Fibroblast of villous mesenchyme (primary cell): ENCODE measurements around the gene TMEM86B. TPM values are rescaled to one million over a fixed set of nuclear protein-coding genes. Genes with fewer than 3 reads are reported as not detected.

Experiments used
- DNase-seq: peaks from one replicate; pipeline ENCODE4 v3.0.0-alpha.2; 2010; ENCODE audit warnings: low read depth
- H3K4me3 ChIP-seq: 2 replicates; pipeline ENCODE4 v1.5.1; 2011; ENCODE audit warnings: low read depth, mild to moderate bottlenecking, low read length
- CTCF ChIP-seq: IDR thresholded peaks from 2 replicates; pipeline ENCODE4 v1.5.1; 2012; ENCODE audit warnings: low read depth, mild to moderate bottlenecking, low read length; ENCODE audit not compliant: insufficient read depth
- total RNA-seq: library from RNA; depleted of rRNA; stranded (reverse); fragments of >200 nt; gene quantifications from 2 replicates; pipeline ENCODE4 v1.2.3, GENCODE V29; 2012

The TMEM86B gene
- total RNA-seq, 1 donor, result 1.7 TPM

GRCh38 chr19:55216461-55217198 lies 11.9 kb downstream of the TMEM86B start:
- no peak for TF ChIP-seq CTCF
- peak overlapping the region; percentile 66 for H3K4me3 ChIP-seq
- peak; percentile 99 for DNase-seq

GRCh38 chr19:55213547-55213946 lies 15.0 kb downstream of the TMEM86B start:
- H3K4me3 ChIP-seq, result no peak overlapping the region
- TF ChIP-seq CTCF, result no peak
- DNase-seq, result no peak

GRCh38 chr19:55212447-55212846 lies 16.1 kb downstream of the TMEM86B start:
- no peak for DNase-seq
- TF ChIP-seq CTCF, result peak; percentile 19
- H3K4me3 ChIP-seq, result no peak overlapping the region

DNA sequence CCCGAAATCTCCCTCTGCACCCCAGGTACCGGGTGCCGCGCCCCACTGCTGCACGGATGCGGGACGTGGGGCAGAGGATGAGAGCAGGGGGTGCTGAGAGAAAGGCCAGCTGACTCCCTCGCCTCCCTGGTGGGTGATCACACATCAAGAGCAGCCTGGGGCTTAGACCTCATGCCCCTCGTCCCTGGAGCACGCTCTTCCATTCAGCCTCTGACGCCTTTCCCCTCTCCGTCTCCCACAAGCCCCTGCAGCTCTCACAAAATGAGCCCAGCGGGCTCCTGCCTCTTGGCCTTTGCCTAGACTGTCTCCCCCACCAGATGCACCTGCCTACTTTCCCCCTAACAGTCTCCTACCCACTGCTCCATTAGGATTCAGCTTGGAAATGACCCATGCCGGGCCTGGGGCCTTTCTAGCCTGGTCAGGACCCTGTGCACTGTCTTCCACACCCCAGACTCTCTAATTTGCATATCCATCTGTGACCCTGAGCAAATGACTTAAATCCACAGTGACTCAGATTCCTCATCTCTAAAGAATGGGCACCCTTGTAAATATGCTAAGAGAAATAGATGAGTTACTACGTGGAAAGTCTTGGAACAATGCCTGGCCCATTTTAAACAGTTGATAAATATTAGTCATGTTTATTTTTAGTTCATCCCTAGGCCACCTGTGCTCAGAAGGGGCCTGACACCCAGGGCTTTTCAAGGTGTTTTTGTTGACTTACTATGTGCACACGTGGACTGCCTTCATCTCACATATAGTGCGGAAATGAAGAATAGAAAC lies 18.7 kb downstream of the TMEM86B start:
- no peak for TF ChIP-seq CTCF
- H3K4me3 ChIP-seq, result no peak overlapping the region
- DNase-seq, result peak; percentile 95

GRCh38 chr19:55208880-55209692 lies 19.5 kb downstream of the TMEM86B start, which contains the start of gene PTPRH:
TSS of gene PTPRH (minus strand) at chr19:55209501. CDS start at chr19:55209433, 68 bp downstream.
- no peak within 1 kb of the TSS for H3K4me3 ChIP-seq
- no peak for DNase-seq
- TF ChIP-seq CTCF, result no peak

DNA sequence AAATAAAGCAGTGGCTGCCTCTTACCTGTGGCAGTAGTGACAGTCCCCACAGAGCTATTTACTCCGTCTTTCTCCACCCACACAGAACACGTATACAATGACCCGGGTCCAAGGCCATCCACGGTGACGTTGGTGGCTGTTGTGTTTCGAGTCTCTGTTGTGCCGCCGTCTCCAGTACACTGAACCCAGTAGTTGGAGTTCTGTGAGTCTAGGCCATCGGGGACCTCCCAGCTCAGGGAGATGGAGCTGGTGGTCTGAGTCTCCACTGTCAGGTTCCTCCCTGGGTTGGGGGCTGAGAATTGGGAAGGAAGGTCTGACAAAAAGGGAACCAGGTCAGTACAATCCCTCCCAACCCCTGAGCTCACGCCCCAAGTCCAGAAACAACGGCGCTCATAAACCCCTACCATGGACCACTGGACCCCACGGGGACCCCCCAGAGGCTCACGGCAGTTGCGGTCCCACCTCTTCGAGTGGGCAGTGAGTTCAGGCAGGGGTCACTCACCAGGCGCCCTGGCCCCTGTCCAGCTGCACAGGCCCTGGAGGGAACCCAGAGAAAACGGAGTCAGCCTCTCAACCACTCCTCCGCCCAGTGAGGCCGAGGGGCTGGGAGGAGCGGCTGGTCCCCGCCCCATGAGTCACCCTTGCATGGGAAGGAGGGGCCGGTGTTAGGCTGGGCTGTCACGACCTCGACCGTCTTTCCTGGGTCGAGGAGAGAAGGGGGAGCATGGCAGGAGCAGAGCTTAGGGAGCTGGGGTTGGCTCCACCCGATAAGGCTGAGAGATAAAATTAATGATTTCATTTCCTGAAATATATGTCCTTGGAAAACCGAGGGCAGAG lies 21.7 kb downstream of the TMEM86B start:
- no peak for TF ChIP-seq CTCF
- peak; percentile 96 for DNase-seq
- peak overlapping the region; percentile 55 for H3K4me3 ChIP-seq
